ENCODE measurements around the gene LSM14A.
"Not testable (repeated sequence)": the region's sequence is repeated elsewhere in the genome, so short reads cannot be mapped to it uniquely, and the experiment has no call there.

Gene LSM14A

DNA sequence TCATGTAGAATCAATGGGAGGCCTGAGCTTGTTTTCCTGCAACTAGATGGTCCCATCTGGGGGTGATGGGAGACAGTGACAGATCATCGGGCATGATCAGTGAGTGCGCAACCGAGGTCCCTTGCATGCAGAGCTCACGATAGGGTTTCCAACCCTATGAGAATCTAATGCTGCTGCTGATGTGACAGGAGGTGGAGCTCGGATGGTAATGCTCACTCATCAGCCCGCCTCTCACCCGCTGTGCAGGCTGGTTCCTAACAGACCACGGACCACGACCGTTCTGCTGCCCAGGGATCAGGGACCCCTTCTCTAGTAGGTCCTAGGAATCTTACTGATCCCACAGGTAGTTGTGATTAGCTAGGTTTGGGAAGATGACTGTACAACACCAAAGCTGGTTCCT lies 58.5 kb downstream of the LSM14A start:
- DNase-seq (ENCODE audit: low spot score): no peak

DNA sequence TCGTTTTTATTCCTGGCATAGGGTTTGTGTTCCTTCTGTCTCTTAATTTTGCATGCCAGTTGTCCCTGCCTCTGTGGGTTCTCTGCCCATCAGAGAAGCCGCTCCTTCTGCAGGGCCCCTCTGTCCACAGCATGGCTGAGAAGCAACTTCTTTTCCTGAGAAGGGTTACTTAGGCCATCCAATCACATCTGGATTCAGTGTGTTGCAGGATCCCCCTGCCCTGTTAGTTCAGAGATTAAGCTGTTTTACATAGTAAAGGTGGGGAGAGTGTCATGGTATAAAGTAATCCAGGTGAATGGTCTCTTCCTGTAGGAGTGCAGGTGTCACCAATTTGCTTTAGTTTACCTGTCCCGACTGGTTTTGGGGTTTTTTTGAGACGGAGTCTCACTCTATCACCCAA lies 59.1 kb downstream of the LSM14A start:
- peak; percentile 27 for DNase-seq (ENCODE audit: low spot score)

DNA sequence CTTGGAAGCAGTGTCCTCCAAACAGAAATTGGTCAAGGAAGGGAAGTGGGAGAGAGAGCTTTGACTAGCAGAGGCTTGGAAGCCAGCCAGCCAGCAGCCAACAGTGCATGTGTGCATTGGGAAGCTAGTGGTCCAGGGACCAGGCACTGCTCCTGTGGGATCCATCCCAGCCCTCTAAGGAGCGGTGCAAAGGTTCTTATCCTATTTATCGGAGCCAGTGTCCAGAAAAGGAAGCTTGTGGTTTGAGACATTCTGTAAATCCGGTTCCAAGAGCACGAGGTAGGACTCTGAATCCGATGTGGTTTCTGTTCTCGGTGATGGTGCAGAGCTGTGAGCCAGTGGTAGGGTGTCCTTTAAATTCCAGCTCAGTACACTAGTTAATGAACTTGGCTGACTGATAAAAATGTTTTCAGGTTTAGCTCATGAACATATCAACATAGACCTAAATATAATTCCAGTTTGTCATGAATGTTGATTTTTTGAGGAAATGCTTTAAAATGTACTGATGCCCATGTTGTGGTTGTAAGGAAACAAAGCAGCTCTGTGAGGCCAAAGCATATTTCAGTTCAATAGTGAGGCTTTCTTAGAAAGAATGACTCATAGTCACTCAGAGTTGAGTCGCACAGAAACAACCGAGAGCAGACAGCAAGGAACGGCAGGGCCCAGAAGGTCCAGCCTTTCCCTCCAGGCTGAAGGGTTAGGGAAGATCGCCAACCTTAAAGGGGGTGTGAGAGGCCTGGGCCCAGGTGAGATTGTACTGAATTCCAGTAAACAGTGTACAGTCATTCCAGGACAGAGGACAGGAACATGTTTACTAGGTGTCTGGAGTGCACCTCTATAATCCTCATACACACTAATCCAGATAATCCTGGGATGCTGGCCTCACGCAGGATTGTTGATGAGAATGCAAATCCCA lies 60.5 kb downstream of the LSM14A start:
- no peak for DNase-seq (ENCODE audit: low spot score)

DNA sequence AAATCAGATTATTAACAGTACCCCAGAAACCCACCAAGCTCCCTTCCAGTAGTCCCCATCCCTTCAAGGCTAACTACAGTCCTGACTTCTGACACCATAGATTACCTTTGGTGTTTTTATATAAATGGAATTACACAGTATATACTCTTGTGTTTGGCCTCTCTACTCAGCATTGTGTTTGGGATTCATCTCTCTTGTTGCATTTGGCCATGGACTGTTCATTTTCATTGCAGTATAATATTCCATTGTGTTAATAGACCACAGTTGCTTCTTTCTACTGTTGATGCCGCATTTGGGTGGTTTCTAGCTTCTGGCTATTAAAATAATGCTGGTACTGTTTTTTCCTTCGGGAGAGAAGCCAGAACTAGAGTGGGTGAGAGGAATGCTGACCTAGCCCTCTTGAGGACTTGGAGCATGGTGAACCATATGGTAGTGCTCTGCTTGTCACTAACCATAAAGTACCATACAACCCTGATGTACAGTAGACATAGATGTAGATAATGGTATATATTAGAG lies 63.2 kb downstream of the LSM14A start:
- no peak for DNase-seq (ENCODE audit: low spot score)

DNA sequence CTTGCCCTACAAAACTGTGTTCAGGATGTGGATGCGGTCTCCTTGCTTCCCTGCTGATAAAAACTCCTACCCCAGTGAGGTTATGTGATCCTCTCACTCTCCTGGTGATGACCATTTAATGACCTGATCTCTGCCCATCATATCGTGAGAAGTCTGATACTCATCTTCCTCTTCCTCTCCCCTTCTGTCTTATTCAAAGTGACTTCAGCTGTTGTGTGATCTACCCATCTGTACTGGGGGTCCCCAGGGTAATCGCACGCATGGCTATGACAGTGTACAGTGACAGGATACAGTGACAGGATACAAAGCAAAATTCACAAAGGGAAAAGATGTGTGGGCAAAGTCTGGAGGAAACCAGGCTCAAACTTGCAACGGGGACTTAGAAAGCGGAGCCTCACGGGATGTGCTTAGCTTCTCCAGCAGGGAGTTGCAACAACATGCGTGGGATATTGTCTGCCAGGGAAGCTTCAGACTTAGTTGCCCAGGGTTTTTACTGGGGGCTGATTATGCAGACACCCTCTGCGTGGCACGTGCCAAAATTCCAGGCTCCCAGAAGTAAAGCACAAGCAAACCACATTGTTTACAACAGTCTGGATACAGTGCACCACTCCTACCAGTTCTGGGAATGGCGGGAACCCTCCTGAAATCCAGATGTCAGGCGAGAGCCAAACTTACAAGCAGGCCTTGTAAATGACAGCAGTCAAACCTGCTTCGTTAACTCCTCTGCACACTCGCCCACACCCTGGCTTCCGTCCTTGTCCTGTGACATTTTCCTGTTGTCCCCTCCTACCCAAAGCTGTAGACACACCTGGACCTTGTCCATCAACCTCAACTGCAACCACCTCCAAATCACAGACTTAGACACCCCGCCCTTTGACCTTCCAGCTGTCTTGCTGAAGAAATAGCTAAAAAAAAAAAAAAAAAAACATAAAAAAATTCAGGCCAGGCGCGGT lies 64.0 kb downstream of the LSM14A start:
- DNase-seq (ENCODE audit: low spot score): no peak

DNA sequence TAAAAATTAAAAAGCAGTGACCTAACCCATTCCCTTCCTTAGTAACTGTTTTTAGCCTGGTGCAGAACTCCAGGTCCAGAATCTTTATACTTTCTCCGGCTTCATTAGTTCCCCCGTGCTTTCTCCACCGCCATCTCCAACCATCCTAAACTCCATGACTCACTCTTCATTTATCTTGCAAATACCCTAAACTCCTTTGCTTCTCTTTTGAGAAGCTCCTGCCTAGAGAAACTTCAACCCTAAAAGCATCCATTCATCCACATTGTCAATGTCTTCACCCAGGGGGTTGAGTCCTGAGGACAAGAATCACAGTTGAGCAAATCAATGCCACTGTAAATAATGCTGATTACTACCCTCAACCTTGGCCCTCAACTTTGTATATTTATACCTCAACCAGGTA lies 65.0 kb downstream of the LSM14A start:
- no peak for DNase-seq (ENCODE audit: low spot score)

DNA sequence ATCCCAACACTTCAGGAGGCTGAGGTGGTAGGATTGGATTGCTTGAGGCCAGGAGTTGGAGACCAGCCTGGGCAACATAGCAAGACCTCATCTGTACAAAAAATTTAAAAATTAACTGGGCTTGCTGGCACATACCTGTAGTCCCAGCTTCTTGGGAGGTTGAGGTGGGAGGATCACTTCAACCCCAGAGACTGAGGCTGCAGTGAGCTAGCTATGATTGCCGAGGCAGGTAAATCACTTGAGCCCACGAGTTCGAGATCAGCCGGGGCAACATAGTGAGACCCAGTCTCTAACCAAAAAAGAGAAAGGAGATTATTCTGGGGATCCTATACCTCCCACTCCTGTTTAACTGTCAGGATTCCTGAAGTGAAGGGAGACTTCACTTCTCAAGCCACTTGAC lies 65.6 kb downstream of the LSM14A start:
- DNase-seq (ENCODE audit: low spot score): no peak

DNA sequence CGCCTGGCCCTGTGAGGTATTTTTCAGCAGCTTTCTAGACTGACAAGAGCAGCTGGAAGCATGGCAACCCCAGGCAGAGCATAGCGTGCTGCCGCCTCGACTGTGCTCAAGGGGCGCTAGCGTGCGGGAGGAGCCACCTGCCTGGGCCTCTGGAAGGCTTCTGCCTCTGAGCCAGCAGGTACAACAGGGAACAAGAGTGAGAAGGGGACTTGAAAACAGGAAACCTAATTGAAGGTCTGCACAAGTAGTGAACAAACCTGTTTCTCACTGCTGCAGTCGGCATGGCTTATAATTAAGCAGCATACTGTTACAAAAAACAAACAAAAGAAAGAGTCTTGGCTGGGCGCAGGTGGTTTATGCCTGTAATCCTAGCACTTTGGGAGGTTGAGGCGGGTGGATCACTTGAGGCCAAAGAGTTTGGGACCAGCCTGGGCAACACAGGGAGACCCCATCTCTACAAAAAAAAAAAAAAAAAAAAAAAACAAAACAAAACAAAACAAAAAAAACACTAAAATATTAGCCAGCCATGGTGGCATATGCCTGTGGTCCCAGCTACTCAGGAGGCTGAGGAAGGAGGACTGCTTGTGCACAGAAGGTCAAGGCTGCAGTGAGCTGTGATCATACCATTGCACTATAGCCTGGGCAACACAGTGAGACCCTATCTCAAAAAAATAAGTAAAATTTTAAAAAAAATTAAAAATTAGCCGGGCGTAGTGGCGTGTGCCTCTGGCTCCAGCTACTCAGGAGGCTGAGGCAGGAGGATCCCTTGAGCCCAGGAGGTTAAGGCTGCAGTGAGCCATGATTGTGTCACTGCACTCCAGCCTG lies 69.4 kb downstream of the LSM14A start:
- DNase-seq (ENCODE audit: low spot score): peak; percentile 84

DNA sequence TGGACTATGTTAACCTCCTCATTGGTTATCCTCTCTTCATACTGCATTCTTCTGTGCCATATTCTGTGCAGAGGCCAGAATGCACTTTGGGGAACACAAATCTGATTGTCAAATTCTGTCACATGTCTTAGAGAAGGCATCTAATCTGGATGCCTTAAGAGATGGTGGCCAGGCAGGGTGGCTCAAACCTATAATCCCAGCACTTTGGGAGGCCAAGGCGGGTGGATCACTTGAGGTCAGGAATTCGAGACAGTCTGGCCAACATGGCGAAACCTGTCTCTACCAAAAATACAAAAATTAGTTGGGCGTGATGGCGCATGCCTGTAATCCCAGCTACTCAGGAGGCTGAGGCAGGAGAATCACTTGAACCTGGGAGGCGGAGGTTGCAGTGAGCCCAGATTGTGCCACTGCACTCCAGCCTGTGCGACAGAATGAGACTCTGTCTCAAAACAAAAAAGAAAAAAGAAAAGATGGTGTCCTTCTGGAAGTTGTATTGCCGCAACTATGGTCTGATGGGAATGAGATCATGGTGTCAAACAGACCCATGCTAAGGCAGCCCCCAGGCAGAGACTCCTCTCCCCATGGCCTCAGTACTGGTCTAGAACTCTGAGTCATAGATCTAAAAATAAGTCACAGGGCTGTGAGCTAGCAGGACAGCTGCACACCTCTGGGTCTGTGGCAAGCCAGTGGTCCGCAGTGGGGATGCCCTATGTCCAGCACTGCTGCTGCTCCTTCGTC lies 71.0 kb downstream of the LSM14A start:
- not testable (repeated sequence) for DNase-seq (ENCODE audit: low spot score)

DNA sequence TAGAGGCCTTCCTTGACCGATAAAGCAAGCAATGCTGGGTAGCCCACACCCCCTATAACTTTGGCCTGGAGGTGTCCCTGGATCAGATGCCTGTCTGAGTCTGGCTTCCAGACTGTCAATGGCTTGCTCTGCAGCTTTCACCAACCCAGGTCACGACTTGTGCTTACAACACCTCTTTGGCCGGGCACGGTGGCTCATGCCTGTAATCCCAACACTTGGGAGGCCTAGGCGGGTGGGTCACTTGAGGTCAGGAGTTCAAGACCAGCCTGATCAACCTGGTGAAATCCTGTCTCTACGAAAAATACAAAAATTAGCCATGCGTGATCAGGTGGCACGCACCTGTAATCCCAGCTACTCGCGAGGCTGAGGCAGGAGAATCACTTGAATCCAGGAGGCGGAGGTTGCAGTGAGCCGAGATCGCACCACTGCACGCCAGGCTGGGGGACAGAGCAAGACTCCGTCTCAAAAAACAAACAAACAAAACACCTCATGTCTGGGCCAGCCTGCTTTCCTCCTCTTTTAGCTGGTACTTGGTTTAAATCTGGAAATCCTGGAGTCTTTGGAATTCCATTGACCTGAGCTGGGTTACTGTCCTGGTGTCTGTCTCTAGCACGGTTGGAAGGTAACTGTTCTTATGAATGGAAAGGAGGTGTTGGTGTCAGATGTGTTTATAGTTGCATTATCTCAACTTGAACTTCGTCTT lies 71.7 kb downstream of the LSM14A start:
- DNase-seq (ENCODE audit: low spot score): no peak

DNA sequence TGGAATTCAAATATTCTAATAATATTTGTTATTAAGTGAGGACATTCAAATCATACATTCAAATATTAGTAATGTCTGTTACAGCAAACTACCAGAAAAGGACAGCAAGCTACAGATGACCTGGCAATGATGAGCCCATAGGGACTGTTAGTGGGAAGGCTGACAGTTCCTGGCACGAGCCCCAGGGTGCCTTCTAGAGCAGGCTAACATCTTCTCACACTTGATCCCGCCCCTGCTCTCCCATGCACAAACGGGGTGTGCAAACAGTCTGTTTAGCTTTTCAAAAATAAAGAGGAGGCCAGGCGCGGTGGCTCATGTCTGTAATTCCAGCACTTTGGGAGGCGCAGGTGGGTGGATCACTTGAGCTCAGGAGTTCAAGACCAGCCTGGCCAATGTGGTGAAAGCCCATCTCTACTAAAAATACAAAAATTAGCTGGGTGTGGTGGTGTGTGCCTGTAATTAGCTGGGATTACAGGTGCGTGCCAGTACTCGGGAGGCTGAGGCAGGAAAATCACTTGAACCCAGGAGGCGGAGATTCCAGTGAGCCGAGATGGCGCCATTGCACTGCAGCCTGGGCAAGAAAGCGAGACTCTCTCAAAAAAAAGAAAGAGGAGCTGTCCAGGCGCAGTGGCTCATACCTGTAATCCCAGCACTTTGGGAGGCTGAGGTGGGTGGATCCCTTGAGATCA lies 72.5 kb downstream of the LSM14A start:
- no peak for DNase-seq (ENCODE audit: low spot score)

DNA sequence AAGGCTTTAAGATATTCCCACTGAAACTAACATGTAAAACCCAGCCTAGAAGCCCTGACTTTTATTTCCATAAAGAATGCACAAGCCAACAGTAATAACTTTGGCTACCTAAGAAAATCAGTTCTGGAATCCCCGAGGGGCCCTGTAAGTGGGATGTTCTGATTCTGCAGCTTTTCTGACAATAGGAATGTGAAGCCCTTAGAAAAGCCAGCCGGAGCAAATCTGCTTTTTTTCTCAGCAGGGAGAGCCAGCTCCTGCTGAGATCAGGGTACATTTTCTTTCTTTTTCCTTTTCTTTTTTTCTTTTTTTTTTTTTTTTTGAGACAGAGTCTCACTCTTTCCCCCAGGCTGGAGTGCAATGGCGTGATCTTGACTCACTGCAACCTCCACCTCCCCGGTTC lies 74.0 kb downstream of the LSM14A start:
- DNase-seq (ENCODE audit: low spot score): no peak

DNA sequence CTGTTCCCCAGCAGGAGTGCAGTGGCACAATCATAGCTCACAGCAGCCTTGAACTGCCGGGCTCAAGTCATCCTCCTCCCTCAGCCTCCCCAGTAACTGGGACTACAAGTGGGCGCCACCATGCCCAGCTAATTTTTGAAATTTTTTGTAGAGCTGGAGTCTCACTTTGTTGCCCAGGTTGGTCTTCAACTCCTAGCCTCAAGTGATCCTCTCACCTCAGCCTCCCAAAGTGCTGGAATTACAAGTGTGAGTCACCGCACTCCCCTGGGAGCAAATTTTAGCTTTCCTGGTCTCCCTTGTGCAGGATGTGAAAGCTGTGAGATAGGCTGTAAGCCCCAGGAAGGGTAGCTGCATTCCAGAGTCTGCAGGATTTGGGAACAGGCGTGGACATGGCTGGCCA lies 76.6 kb downstream of the LSM14A start:
- DNase-seq (ENCODE audit: low spot score): no peak

DNA sequence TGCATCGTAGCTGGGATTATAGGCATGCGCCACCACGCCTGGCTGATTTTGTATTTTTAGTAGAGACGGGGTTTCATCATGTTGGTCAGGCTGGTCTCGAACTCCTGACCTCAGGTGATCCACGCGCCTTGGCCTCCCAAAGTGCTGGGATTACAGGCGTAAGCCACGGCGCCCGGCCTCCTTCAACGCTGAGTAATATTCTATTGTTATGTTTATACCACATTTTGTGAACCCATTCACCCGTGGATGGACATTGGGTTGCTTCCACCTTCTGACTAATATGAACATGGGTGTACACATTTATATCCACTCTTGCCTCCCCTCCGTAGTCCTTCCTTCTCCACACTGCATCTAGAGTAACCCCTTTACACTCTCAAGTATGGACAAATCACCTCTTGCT lies 80.9 kb downstream of the LSM14A start:
- not testable (repeated sequence) for DNase-seq (ENCODE audit: low spot score)

DNA sequence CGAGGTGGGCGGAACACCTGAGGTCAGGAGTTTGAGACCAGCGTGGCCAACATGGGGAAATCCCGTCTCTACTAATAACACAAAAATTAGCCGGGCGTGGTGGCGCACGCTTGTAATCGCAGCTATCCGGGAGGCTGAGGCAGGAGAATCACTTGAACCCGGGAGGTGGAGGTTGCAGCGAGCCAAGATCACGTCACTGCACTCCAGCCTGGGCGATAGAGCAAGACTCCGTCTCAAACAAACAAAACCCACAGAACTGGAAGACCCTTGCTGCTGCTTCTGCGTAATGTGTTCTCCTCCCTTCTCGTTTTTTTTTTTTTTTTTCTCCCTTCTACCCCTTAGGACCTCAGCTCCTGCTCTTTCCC lies 81.4 kb downstream of the LSM14A start:
- not testable (repeated sequence) for DNase-seq (ENCODE audit: low spot score)

DNA sequence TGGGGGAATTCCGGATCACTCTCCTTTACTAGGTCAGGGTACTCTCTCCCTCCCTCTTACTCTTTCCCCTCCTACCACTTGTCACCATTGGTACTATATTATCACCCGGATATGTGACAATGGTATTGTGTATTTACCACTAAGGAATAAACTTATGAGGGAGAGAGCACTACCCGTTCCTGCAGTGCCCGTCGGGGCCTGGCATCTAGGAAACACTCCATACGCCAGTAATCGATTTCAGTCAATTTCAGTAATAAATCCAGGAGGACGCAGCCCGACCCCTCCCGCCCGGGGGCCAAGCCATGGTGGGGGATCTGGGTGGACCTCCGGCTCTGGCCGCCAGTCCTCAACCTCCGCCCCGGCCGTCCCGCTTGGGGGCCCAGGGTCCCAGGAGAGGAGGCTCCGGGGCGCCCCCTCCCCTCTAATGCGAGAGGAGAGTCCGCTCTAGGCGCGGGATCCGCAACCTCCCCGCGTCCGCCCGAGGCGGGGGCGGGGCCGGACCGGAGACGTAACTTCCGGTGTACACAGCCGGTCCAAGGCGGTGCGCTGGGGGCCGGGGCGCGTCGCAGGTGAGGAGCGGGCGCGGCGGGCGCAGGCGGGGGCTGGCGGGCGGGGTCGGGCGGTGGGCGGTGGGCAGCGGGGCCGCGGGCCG lies 81.9 kb downstream of the LSM14A start, which contains the start of gene GARRE1:
GARRE1 (plus strand) TSS at position 509 of the 652 bp plus-strand sequence. CDS start 45,920 bp downstream, outside the sequence.
- DNase-seq (ENCODE audit: low spot score): peak; percentile 94

DNA sequence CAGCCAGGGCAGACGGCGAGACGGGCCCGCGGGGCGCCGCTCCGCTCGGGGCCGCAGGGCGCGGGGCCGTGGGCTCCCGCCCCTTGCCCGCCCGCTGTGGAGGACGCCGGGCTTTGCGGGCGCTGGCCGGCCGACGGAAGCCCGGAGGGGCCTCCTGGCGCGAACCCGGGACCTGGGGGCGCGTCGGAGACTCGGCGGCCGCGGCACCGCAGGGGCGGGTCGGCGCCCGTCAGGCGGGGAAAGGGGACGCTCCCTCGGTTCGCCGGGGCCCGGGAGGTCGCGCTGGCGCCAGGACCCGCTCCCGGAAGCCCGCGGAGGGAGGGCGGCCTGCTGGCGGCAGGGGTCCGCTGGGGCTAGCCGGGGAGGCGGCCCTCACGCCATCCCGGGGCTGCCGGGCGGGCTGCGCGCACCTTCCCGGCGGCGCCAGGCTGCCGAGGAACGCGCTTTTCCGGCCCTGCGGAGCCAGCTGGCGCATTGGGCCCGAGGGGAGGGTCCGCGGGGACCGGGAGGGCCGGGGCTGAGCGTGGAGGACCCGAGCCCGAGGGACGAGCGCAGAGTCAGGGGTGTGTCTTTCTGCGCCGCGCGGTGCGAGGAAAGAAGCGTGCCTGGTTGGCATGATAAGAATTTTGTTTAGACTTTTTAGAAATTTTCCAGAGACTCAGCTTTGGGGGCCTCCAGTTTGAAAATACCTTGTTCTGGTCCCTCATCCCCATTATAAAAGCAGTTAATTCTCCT lies 82.6 kb downstream of the LSM14A start:
- DNase-seq (ENCODE audit: low spot score): peak; percentile 71

DNA sequence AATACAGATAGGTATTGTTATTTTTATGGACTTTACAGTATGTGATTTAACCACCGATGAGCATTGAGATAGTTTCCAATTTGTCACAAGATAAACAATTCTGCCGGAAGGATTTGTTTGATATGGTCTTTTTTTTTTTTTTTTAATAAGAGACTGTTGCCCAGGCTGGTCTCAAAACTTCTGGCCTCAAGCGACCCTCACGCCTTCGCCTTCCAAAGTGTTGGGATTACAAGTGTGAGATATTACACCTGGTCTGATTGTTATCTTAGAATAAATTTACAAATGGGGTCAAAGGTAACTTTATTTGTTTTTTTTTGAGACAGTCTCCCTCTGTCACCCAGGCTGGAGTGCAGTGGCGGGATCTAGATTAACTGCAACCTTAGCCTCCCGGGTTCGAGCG lies 83.2 kb downstream of the LSM14A start:
- no peak for DNase-seq (ENCODE audit: low spot score)
